Activated naive CD4-positive, alpha-beta T cell treated with anti-CD3 and anti-CD28 coated beads, Interleukin-2, amount 50 U/mL, for 72 hours (primary cell): ENCODE data around the gene ITM2C. TPM values are rescaled to one million over a fixed set of nuclear protein-coding genes. Genes with fewer than 3 reads are reported as not detected.

Experiments
- ATAC-seq, 2 donors: fragments of 150-1000 bp; cut with Tn5 transposase; 2 replicates each; pipeline ENCODE4 v1.10.0; 2021; ENCODE audit warnings: mild to moderate bottlenecking in 2 of 2, moderate library complexity in 2 of 2
- DNase-seq, 2 donors: peaks; one replicate each; pipeline ENCODE4 v3.0.0; 2021 to 2022; ENCODE audit warnings: low spot score in 2 of 2
- H3K27ac Mint-ChIP-seq, 2 donors: one replicate each; pipeline ENCODE4 v1.8.0; 2022; ENCODE audit warnings: mild to moderate bottlenecking in 2 of 2, mixed read lengths in 2 of 2
- H3K36me3 Mint-ChIP-seq, 2 donors: one replicate each; pipeline ENCODE4 v1.8.0; 2022; ENCODE audit warnings: mixed read lengths in 2 of 2
- H3K9me3 Mint-ChIP-seq, 2 donors: one replicate each; pipeline ENCODE4 v1.8.0; 2022; ENCODE audit warnings: mixed read lengths in 2 of 2
- total RNA-seq, 2 donors: library from RNA; stranded (reverse); gene quantifications; one replicate each; pipeline ENCODE4 v1.2.3, GENCODE V29; 2022

Gene ITM2C, protein sequence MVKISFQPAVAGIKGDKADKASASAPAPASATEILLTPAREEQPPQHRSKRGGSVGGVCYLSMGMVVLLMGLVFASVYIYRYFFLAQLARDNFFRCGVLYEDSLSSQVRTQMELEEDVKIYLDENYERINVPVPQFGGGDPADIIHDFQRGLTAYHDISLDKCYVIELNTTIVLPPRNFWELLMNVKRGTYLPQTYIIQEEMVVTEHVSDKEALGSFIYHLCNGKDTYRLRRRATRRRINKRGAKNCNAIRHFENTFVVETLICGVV
- total RNA-seq: 10 to 100 TPM; 18.4 to 90.2 TPM

- Mint-ChIP-seq H3K9me3 (no peaks in the 10 kb centered on the region), H3K36me3 (no peaks in the 10 kb centered on the region), H3K27ac (peak within 1 kb of the TSS; percentile 50 to 78)
- ATAC-seq: peak; percentile 88
- DNase-seq: peak; percentile 78 to 81
These were observed at the start of gene ITM2C for GRCh38 chr2:230864605-230865306. Gene ITM2C, plus strand, starts transcription at chr2:230864942. Its CDS starts 84 bp downstream, at chr2:230865026.

GRCh38 chr2:230815088-230815487, 49.7 kb upstream of the ITM2C start:
- Mint-ChIP-seq H3K9me3 (no peaks in the 10 kb centered on the region), H3K27ac (peak overlapping the region in 1 of 2 donors; percentile 40), H3K36me3 (peaks cover 0 to 5% of the 10 kb centered on the region in 2 donors)
- DNase-seq (no peak), ATAC-seq (peak in 1 of 2 donors; percentile 33)

DNA sequence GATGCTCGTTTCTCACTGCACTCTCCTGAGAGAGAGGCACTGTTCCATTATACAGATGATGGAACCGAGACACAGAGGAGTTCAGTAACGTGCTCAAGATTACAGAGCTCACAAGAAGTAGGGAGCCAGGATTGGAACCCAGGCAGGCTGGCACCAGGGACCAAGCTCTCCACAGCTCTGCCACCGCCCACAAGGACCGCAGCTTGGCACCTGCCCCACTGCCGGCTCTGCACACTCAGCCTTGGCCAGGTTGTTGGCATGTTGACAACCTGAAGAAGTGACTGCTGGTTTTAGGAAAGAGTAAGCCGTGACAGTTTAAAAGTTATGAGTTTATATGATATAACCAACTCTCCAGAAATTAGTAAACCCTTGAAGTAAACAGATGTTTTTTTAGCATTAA, 48.0 kb upstream of the ITM2C start:
- Mint-ChIP-seq H3K27ac (peak overlapping the region in 1 of 2 donors; percentile 84), H3K36me3 (no peaks in the 10 kb centered on the region), H3K9me3 (no peaks in the 10 kb centered on the region)
- DNase-seq (no peak), ATAC-seq (no peak)

DNA sequence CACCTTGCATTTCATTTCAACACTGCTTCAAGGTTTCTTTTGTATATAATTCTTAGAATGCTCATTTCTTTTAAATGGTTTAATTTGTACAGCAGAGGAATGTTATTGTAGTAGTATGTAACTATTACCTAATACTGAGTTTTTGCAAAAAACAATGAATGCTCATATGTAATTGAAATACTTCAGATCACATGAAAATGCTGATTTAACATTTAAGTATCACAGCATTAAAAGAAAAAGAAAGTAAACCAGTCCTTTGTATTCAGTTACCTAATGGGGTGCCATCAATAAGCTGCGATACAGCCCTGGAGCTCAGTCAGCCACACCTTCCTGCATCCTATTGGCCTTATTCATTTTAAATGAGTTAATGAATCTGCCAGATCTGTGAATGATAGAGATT, 45.3 kb upstream of the ITM2C start:
- H3K27ac Mint-ChIP-seq: no peak overlapping the region
- no peaks in the 10 kb centered on the region for H3K36me3 Mint-ChIP-seq
- ATAC-seq (no peak), DNase-seq (no peak)
- no peaks in the 10 kb centered on the region for H3K9me3 Mint-ChIP-seq

DNA sequence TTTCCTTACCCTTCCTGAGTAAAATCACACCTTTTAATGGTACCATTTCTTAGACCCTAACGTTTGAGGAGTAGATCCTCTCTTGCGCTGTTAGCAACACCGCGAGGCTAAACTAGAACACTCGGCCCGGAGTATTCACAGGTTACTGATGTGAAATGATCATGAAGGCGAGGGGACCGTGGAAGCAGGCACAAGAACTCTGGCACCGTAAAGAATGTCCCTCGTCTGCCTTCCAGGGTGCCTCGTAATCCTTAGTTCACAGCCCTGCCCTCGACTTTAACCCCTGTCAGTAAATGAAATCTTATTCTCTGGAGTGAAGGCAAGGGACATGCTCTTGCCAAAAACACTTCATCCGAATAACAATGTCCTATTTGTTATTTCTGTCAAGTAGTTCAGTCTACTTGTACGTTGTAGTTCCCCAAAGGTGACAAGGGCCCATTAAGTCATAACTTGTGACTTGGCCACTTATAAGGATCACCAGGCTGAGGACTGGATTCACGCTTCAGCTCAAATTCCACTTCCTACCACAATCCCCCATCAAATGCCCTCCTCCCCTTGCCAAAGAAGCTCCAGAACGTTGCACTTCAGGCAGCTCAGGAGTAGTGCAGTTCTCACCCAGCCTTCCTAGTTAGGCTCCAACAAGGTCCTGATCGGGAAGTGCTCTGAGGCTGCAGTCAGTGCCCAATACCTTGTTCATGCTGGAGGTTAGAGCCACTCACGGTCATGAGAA, 43.3 kb upstream of the ITM2C start:
- DNase-seq (no peak), ATAC-seq (no peak)
- peak overlapping the region; percentile 42 to 47 for H3K27ac Mint-ChIP-seq
- H3K36me3 Mint-ChIP-seq: no peaks in the 10 kb centered on the region
- H3K9me3 Mint-ChIP-seq: no peaks in the 10 kb centered on the region

- peaks cover 0 to 6% of the 10 kb centered on the region in 2 donors for H3K36me3 Mint-ChIP-seq
- DNase-seq: no peak
- ATAC-seq: no peak
- H3K27ac Mint-ChIP-seq: no peak overlapping the region
- no peaks in the 10 kb centered on the region for H3K9me3 Mint-ChIP-seq
These were observed 42.7 kb upstream of the ITM2C start for GRCh38 chr2:230821991-230822520.

- peak overlapping the region in 1 of 2 donors; percentile 46 for H3K27ac Mint-ChIP-seq
- DNase-seq (no peak), ATAC-seq (no peak)
- H3K36me3 Mint-ChIP-seq: peaks cover 0 to 6% of the 10 kb centered on the region in 2 donors
- no peaks in the 10 kb centered on the region for H3K9me3 Mint-ChIP-seq
These were observed 41.3 kb upstream of the ITM2C start for GRCh38 chr2:230823264-230823964.

- peak; percentile 61 to 75 for ATAC-seq
- Mint-ChIP-seq H3K36me3 (peaks cover 0 to 6% of the 10 kb centered on the region in 2 donors), H3K9me3 (no peaks in the 10 kb centered on the region), H3K27ac (peak overlapping the region in 1 of 2 donors; percentile 45)
- DNase-seq: peak in 1 of 2 donors; percentile 71
These were observed 40.2 kb upstream of the ITM2C start for GRCh38 chr2:230824406-230824978.

GRCh38 chr2:230825354-230825753, 39.4 kb upstream of the ITM2C start:
- no peak overlapping the region for H3K27ac Mint-ChIP-seq
- H3K36me3 Mint-ChIP-seq: peaks cover 0 to 6% of the 10 kb centered on the region in 2 donors
- DNase-seq (no peak), ATAC-seq (no peak)
- H3K9me3 Mint-ChIP-seq: no peaks in the 10 kb centered on the region

- peaks cover 0 to 6% of the 10 kb centered on the region in 2 donors for H3K36me3 Mint-ChIP-seq
- DNase-seq (no peak), ATAC-seq (no peak)
- H3K9me3 Mint-ChIP-seq: no peaks in the 10 kb centered on the region
- no peak overlapping the region for H3K27ac Mint-ChIP-seq
These were observed 36.9 kb upstream of the ITM2C start for GRCh38 chr2:230827774-230828271.

DNA sequence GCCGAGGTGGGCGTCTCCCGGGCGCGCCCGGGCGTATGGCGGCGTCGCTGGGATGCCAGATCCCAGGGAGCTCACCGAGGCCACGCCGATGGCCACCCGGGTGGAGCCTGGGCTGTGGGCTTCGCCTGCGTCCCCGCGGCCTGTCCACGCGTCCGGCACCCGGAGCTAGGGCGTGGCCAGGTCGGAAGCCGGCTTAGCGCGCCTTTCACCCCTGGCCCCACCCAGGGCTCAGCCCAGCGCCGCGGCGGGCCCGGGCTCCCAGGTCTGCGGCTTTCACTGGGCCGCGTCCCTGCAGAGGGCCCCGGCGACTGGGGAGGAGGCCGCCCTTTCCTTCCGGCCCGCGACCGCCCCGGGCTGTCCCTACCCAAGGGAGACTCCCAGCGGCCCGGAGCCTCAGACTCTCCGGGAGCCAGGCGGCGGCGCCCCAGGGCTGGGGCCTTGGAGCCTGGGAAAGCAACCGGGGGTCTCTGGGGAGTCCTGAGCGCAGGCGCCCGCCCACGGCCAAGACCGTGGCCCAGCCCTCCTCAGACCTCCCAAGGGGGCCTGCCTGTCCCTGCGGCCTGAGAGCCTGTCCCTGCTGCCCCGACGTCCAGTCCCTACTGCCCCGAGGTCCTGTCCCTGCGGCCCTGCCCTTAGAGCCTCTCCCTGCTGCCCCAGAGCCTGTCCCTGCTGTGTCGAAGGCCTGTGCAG, 36.3 kb upstream of the ITM2C start:
- DNase-seq (peak in 1 of 2 donors; percentile 72), ATAC-seq (peak; percentile 40 to 95)
- no peaks in the 10 kb centered on the region for H3K9me3 Mint-ChIP-seq
- H3K36me3 Mint-ChIP-seq: peaks cover 0 to 6% of the 10 kb centered on the region in 2 donors
- no peak overlapping the region for H3K27ac Mint-ChIP-seq

- no peak for DNase-seq
- Mint-ChIP-seq H3K9me3 (no peaks in the 10 kb centered on the region), H3K27ac (no peak overlapping the region), H3K36me3 (peaks cover 0 to 6% of the 10 kb centered on the region in 2 donors)
- ATAC-seq: no peak
These were observed 35.4 kb upstream of the ITM2C start for GRCh38 chr2:230829293-230829692.

- Mint-ChIP-seq H3K36me3 (peaks cover 0 to 6% of the 10 kb centered on the region in 2 donors), H3K9me3 (no peaks in the 10 kb centered on the region), H3K27ac (no peak overlapping the region)
- no peak for DNase-seq
- peak; percentile 16 to 27 for ATAC-seq
These were observed 34.8 kb upstream of the ITM2C start for GRCh38 chr2:230829959-230830358.

- DNase-seq (no peak), ATAC-seq (peak in 1 of 2 donors; percentile 38)
- Mint-ChIP-seq H3K9me3 (no peaks in the 10 kb centered on the region), H3K27ac (no peak overlapping the region), H3K36me3 (peaks cover 0 to 6% of the 10 kb centered on the region in 2 donors)
These were observed 34.3 kb upstream of the ITM2C start for GRCh38 chr2:230830428-230830827.

GRCh38 chr2:230840301-230840700, 24.4 kb upstream of the ITM2C start:
- ATAC-seq (no peak), DNase-seq (no peak)
- Mint-ChIP-seq H3K27ac (no peak overlapping the region), H3K9me3 (peaks cover 3 to 11% of the 10 kb centered on the region in 2 donors), H3K36me3 (peaks cover 0 to 6% of the 10 kb centered on the region in 2 donors)
